GM19043 (cell line): ENCODE results near the gene PTCD2.

Experiments
- ATAC-seq: cut with Tn5 transposase; IDR thresholded peaks from one replicate; pipeline ENCODE4 v1.9.1; 2021; ENCODE audit warnings: low read depth; ENCODE audit not compliant: unreplicated experiment

The PTCD2 gene

GRCh38 chr5:72338689-72339209 lies 18.6 kb downstream of the PTCD2 start:
- ATAC-seq, result no peak

GRCh38 chr5:72346398-72346797 lies 26.2 kb downstream of the PTCD2 start:
- no peak for ATAC-seq

- no peak for ATAC-seq
Measured at GRCh38 chr5:72347801-72348308, 27.7 kb downstream of the PTCD2 start.

- ATAC-seq, result no peak
Measured at GRCh38 chr5:72351376-72351775, 31.2 kb downstream of the PTCD2 start.

GRCh38 chr5:72352616-72353015 lies 32.4 kb downstream of the PTCD2 start:
- ATAC-seq, result no peak

- ATAC-seq, result no peak
Measured at GRCh38 chr5:72353046-72353445, 32.9 kb downstream of the PTCD2 start.

- no peak for ATAC-seq
Measured at GRCh38 chr5:72355706-72356299, 35.6 kb downstream of the PTCD2 start.

- ATAC-seq, result no peak
Measured at GRCh38 chr5:72356361-72356760, 36.2 kb downstream of the PTCD2 start.

GRCh38 chr5:72358925-72359324 lies 38.8 kb downstream of the PTCD2 start:
- ATAC-seq, result no peak

- ATAC-seq, result no peak
Measured at GRCh38 chr5:72359886-72360285, 39.7 kb downstream of the PTCD2 start.

- ATAC-seq, result no peak
Measured at GRCh38 chr5:72363166-72363802, 43.1 kb downstream of the PTCD2 start.

- ATAC-seq, result no peak
Measured at GRCh38 chr5:72364171-72364570, 44.0 kb downstream of the PTCD2 start.

- ATAC-seq, result no peak
Measured at GRCh38 chr5:72364951-72365350, 44.8 kb downstream of the PTCD2 start.

GRCh38 chr5:72366324-72366976 lies 46.3 kb downstream of the PTCD2 start:
- ATAC-seq, result peak; percentile 84

GRCh38 chr5:72368271-72368670 lies 48.1 kb downstream of the PTCD2 start:
- ATAC-seq, result no peak

GRCh38 chr5:72369301-72369700 lies 49.1 kb downstream of the PTCD2 start:
- no peak for ATAC-seq

- no peak for ATAC-seq
Measured at GRCh38 chr5:72369711-72370110, 49.5 kb downstream of the PTCD2 start.

- ATAC-seq, result no peak
Measured at GRCh38 chr5:72372331-72372730, 52.2 kb downstream of the PTCD2 start.

GRCh38 chr5:72372923-72373322 lies 52.8 kb downstream of the PTCD2 start:
- no peak for ATAC-seq

- ATAC-seq, result no peak
Measured at GRCh38 chr5:72374844-72375243, 54.7 kb downstream of the PTCD2 start.

- no peak for ATAC-seq
Measured at GRCh38 chr5:72376381-72376780, 56.2 kb downstream of the PTCD2 start.
